ENCODE data around the gene H2AZ2.
"Not testable (repeated sequence)": the region's sequence is repeated elsewhere in the genome, so short reads cannot be mapped to it uniquely, and the experiment has no call there.

H2AZ2 gene

DNA sequence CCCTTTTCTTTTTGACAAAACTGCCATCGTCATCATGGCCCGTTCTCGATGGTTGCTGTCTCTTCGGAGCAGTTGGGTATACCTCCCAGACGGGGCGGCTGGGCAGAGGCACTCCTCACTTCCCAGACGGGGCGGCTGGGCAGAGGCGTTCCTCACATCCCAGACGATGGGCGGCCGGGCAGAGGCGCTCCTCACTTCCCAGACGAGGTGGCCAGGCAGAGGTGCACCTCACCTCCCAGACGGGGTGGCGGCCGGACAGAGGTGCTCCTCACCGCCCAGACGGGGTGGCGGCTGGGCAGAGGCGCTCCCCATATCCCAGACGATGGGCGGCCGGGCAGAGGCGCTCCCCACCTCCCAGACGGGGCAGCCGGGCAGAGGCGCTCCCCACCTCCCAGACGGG is 22.9 kb upstream of the H2AZ2 start:
- DNase-seq (ENCODE audit: low read depth in 2 of 2): not testable (repeated sequence)

DNA sequence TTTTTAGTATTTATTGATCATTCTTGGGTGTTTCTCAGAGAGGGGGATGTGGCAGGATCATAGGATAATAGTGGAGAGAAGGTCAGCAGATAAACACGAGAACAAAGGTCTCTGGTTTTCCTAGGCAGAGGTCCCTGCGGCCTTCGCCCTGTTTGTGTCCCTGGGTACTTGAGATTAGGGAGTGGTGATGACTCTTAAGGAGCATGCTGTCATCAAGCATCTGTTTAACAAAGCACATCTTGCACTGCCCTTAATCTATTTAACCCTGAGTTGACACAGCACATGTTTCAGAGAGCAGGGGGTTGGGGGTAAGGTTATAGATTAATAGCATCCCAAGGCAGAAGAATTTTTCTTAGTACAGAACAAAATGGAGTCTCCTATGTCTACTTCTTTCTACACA is 22.4 kb upstream of the H2AZ2 start:
- not testable (repeated sequence) for DNase-seq (ENCODE audit: low read depth in 2 of 2)

DNA sequence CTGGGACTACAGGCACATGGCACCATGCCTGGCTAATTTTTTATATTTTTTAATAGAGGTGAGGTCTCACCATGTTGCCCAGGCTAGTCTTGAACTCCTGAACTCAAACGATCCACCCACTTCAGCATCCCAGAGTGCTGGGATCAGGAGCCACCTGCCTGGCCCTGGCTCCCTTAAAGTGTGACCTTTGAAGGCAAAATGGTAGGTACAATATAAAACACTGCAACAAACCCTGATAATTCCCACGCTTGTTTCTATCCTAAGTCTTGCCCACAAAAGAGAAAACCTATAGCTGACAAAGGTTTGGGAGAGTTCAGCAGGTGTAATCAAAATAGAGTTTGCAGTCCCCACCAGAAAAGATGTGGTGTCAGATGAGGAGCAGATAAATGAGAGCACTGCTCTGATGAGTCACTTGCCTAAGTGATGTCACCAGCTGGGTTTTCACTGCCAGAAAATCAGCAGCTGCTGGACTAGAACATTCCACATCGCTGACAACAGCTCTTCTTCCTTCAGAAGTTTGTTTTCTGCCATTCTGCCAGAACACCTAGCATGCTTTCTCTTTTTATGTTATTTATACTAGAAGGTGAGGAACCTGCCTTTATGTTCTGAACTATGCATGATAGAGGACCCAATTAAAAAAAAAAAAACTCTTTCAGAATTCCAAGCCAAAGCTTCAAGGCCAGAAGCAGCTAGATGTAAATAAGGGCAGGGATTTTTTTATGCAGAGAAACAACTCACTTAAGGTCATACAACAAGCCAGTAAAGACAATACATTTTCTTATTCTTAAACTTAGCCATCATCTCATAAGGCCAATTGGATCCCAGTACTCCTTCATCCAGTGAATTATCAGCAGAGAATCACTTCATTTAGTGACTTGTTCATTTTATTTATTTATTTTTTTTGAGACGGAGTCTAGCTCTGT is 19.4 kb upstream of the H2AZ2 start:
- no peak for DNase-seq (ENCODE audit: low read depth in 2 of 2)

DNA sequence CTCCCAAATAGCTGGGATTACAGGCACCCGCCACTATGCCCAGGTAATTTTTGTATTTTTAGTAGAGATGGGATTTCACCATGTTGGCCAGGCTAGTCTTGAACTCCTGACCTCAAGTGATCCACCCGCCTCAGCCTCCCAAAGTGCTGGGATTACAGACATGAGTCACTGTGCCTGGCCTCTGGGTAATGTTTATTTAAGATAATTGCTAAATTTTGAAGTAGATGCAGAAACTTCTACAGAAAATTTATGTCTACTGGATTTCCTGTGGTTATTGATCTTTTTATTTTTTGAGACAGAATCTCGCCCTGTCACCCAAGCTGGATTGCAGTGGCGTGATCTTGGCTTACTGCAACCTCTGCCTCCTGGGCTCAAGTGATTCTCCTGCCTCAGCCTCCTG is 14.1 kb upstream of the H2AZ2 start:
- not testable (repeated sequence) for DNase-seq (ENCODE audit: low read depth in 2 of 2)

DNA sequence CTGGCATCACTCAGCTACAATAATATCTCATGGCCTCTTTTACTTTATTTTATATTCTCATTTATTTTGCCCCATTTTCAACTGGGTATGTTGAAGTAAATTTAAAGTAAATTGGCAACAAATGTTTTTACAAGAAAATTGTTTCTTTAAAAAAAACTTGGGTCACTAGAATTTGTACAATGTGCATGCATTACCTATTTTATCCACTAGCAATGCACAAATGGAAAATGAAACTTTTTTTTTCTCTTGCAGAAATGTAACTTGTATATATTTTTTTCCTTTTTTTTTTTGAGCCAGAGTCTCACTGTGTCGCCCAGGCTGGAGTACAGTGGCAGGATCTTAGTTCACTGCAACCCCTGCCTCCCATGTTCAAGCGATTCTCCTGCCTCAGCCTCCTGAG is 10.3 kb upstream of the H2AZ2 start:
- DNase-seq (ENCODE audit: low read depth in 2 of 2): no peak

DNA sequence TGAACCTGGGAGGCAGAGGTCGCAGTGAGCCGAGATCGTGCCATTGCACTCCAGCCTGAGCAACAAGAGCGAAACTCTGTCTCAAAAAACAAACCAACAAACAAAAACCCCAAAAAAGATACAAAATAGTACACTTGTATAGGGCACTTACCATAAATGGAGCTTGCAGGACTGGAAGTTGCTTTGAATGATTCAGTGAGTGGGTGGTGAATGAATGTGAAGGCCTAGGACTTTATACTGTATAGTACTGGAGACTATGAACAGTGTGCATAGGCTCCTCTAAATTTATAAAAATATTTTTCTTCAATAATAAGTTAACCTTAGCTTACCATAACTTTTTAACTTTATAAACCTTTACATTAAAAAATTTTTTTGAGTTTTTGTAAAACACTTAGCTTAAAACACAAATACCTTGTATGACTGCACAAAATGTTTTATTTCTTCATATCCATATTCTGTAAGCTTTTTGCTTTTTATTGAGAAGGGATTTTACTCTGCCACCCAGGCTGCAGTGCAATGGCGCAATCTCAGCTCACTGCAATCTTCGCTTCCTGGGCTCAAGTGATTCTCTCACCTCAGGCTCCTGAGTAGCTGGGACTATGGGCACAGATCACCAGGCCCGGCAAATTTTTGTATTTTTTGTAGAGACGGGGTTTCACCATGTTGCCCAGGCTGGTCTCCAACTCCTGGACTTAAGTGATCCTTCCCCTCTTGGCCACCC is 6.9 kb upstream of the H2AZ2 start:
- no peak for DNase-seq (ENCODE audit: low read depth in 2 of 2)

DNA sequence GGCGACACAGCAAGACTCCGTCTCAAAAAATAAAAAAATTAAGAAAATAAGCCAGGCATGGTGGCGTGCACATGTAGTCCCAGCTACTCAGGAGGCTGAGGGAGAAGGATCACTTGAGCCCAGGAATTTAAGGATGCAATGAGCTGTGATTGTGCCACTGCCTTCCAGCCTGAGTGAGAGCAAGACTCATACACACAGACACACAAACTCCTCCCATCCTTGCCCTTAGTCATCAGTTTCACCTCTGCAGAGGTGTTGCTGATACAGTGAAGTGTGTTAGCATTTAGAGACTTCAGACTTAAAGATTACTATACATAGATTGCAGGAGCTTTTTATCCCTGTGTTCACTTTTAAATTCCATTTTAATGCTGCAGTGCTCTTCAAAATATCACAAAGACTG is 5.5 kb upstream of the H2AZ2 start:
- no peak for DNase-seq (ENCODE audit: low read depth in 2 of 2)

DNA sequence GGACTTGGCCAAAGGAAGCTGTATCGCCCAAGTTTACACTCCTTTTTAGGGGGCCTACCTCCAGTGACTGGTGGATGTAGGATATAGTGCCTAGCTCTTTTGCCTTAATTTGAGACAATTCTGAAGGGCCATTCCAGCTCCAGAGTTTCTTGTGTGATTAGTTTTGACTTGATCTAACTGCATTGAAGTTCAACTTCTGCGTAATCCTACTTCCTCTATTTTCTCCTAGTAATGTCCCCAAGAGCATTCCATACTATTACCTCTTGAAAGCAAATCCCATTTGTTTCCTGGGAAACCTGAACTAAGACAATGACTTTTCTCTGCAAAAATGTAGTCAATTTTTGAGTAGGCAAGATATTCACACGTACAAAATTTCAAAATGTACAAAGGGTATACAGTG is 4.7 kb upstream of the H2AZ2 start:
- DNase-seq (ENCODE audit: low read depth in 2 of 2): no peak

DNA sequence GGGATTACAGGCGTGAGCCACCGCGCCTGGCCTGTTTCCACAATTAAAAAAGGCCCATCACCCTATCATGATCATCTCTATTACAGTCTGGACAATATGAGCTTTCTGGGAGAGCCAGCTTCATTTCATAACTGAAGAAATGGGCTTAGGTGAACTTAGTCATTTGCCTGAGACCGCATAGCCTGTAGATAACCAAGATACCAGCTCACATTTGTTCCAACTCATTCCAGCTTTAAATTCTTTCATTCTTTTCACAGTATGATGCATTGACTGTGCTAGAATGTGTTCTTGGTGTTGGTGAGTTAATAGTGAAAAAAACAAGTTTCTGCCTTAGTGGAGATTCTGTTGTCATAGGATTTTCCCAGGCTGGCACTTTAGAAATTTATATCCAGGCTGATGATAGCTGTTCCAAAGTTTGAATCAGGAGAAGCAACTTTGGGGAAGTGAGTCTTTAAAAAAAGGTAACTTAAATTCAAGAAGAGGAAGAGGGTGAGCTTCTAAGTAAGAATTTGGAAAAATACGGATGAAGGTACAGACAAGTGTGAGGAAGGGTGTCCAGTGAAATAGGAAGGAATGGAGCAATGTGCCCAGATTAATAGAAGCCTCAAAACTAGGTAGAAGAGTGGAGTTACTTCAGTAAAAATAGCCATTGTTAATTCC is 2.1 kb upstream of the H2AZ2 start:
- no peak for DNase-seq (ENCODE audit: low read depth in 2 of 2)

DNA sequence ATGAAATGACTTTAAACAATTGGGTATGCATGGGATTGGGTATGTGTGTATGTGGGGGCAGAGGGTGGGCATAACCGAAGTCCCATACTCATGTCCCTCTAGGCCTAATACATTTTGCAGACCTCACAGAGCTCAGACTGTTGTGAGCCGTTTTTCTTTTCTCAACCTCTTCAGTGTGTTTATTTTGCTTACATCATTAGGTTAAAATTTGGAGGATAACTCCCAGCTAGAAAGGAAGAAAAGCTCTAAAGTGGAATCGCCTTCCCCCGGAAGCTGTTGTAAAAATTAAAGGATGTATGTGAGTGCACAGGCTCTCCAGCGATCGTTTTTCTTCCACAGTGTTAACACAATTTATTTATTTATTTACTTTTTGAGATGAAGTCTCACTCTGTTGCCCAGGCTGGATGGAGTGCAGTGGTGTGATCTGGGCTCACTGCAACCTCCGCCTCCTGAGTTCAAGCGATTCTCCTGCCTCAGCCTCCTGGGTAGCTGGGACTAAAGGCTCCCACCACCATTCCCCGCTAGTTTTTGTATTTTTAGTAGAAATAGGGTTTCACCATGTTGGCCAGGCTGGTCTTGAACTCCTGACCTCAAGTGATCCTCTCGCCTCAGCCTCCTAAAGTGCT is 1.5 kb upstream of the H2AZ2 start:
- DNase-seq (ENCODE audit: low read depth in 2 of 2): no peak

DNA sequence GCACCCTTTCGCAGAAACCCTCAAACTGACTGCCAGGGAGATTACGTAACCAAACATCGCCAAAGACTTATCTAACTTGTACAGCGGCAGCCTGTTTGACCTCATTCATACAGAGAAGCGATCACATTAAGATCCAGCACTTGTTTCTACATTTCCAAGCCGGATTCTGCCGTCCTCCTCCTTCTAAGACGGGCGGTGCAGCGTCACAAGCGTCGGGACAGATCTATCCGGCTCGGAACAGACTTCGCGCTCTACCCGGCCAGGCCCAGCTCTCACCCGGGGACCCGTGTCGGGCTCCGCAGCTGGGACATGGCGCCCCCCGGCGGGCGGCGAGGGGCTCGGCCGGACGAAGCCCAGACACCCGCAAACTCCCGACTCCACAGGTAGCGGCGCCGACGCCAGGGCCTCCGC is 373 bp downstream of the H2AZ2 start:
- DNase-seq (ENCODE audit: low read depth in 2 of 2): peak; percentile 73 to 78

DNA sequence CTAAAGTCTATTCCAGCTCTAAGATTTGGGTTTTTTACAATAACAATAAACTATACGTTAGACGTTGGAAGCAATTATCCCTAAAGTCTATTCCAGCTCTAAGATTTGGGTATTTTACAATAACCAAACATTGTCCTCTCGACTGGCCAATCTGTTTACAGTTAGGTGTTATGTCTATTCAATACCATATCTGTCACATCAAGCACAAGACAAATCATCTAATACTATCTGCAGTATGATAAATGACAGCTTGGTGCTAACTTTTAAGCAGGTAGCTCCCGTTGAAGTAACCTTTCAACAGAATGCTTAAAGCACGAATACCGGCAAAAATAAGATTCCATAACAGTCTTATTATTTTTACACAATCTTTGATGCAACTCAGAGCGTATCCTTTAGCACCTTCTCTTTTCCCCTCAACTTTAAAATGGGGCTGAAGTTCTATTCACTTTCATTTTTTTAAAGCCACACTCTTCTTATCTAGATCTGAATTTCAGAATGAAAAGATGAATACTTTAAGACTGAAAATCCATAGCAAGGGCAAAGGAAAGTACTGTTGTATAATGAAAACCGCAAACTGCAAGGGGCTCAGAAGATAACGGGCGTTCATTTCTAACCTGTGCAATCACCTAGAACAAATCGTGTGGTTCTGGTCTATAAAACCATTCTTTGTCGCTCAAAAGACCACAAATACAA is 925 bp downstream of the H2AZ2 start:
- DNase-seq (ENCODE audit: low read depth in 2 of 2): no peak

DNA sequence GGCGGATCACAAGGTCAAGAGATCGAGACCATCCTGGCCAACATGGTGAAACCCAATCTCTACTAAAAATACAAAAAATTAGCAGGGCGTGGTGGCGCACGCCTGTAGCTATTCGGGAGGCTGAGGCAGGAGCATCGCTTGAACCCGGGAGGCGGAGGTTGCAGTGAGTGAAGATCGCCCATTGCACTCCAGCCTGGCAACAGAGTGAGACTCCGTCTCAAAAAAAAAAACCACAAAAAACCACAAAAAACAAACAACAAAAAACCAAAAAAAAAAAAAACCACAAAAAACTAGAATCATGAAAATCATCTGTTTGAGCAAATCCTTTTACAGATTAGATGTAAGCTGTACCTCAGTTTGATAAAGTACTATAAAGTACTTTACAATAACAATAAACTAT is 1.5 kb downstream of the H2AZ2 start:
- not testable (repeated sequence) for DNase-seq (ENCODE audit: low read depth in 2 of 2)

DNA sequence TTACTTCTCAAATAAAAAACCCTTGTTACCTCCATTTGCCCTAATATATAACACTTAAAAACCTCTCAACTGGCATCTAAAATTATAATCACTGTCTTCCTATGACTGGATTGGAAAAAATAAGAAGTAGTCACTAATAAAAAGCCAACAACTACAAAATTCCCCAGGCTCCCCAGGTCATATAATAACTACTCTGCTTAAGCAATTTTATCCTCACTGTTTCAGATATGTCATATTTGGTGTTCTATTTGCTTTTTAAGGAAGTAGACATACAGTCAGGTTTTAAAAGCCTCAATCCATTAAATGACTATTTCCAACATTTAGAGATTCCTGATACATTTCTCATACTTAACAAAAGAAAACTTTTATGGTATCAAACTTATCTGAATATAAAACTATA is 2.4 kb downstream of the H2AZ2 start:
- DNase-seq (ENCODE audit: low read depth in 2 of 2): no peak

DNA sequence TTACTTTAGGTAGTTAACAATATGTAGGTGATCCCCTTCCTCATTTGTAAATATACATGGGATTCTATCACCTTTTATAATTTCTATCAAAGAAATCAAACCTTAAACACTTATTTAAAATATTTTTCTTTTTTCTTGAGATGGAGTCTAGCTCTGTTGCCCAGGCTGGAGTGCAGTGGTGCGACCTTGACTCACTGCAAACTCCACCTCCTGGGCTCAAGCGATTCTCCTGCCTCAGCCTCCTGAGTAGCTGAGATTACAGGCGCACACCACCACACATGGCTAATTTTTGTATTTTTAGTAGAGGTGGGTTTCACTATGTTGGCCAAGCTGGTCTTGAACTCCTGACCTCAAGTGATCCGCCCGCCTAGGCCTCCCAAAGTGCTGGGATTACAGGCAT is 4.4 kb downstream of the H2AZ2 start:
- DNase-seq (ENCODE audit: low read depth in 2 of 2): not testable (repeated sequence)

DNA sequence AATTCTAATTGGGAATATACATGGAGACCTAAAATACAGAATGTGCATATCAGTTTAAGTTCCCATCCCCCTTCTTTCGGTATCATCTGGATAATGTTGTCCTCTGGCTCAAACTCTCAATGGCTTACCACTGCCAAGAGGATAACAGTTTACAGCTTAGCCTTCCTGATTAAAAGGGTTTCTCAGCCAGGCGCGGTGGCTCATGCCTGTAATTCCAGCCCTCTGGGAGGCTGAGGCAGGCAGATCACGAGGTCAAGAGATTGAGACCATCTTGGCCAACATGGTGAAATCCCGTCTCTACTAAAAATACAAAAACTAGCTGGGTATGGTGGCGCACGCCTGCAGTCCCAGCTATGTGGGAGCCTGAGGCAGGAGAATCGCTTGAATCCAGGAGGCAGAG is 5.2 kb downstream of the H2AZ2 start:
- not testable (repeated sequence) for DNase-seq (ENCODE audit: low read depth in 2 of 2)

DNA sequence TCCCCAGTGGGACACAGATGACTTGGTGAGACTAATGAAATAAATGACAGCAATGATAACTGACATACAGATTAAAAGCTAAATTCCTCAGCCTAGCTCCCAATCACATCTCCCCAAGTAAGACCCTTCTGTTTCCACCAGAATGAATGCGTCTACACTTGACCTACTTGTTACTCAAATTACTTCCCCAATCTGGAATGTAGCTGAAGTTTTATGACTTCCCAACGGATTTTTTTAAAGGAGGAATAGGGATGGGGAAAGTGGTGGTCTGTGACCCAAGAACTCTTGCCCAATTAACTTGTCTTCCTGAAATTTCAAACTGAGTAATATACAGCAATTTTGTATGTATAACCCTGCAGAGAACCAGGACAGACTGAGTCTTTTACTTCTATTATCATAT is 9.1 kb downstream of the H2AZ2 start:
- DNase-seq (ENCODE audit: low read depth in 2 of 2): no peak

DNA sequence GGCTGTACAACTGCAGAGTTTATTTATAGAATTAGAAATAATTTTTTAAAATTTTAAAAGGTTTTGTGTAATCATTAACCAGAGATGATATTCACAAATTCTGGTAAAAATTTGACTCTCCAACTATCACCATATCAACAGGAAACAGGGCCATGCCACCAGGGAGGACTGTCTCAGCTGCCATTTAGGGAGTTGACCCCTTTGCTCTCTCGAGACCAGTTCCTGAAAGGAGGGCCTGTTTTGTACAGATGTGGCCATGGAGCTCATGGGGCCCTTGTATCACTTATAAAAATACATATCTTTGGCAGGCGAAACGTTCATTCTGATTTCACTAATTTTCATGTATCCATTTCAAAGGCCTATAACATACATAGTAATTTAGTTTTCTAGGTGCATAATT is 20.3 kb downstream of the H2AZ2 start:
- no peak for DNase-seq (ENCODE audit: low read depth in 2 of 2)

DNA sequence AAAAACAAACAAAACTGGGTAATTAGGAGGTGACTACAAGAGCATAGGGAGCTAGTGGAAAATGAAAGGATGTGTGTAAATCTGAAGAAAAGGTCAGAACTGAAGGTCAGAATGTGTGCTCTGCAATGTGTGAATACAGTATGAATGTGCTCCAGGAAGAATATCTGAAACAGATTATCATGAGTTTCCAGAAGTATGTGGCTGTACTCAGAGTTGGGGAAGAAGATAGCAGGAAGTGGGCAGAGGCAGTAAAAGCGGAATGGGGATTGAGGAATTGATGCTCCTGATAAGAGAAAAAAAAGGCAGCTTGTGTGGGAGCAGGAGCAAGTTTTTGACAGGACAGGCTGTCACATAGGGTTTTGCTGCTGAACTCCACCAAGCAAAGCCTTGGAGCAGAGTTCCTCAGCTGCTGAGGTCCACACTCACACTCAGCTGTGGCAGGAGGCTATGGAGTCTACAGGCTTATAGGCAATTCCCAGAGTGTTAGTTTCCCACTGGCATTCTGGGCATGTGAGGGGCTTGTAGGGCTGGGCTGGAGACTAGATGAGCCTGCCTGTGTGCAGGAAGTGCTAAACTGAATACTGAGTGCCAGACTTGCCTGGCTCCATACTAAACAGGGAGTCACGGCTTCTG is 22.9 kb downstream of the H2AZ2 start:
- DNase-seq (ENCODE audit: low read depth in 2 of 2): no peak

DNA sequence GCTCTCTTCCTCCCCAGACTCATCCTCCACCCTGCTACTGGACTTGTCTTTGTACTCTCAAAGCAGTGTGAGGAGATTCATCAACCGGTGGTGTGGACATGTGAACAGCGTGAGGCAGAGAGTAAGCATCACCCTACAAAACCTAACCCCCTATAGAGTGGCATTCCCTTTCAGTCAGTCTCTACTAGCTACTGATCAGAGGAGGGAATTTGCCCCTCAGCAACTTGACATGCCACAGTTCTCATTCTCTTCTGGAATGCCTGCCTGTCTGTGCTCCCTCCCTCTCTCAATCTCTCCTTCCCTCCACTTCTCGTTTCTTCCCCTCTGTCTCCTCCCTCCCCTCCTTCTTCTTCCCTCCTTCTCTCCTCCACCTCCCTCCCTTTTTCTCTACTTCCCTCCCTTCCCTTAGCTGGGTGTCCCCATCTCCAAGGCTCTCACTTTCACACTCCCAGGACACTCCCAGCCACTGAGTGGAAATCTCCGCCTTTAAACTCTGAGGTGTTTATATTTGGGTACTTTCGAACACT is 24.6 kb downstream of the H2AZ2 start:
- no peak for DNase-seq (ENCODE audit: low read depth in 2 of 2)

DNA sequence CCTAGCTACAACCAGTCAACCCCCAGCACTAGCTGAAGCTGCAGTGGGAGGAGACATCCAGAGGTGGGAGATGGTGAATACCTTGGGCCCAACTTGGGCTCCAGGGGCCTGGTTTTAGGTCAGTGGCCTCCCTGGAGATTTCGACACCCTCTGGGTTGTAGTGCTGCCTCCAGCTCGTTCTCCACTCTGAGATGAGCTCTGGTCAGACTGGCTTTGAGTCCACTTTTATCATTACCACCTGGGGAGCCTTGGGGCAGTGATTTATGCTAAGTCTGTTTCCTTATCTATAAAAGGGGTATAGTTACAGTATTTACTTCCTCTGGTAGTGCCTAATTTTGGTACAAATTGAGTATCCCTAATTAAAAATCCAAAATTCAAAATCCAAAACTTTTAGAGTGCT is 28.6 kb downstream of the H2AZ2 start:
- no peak for DNase-seq (ENCODE audit: low read depth in 2 of 2)
